DMS79 treated with DMSO at 0.1 percent for 48 hours (cell line): Measurements from ENCODE around the gene WDR18.
"Not testable (repeated sequence)": the region's sequence is repeated elsewhere in the genome, so short reads cannot be mapped to it uniquely, and the experiment has no call there.

Experiments used
- DNase-seq: peaks from one replicate; lab custom pipeline; 2025; lab: John Stamatoyannopoulos, UW

Gene WDR18

DNA sequence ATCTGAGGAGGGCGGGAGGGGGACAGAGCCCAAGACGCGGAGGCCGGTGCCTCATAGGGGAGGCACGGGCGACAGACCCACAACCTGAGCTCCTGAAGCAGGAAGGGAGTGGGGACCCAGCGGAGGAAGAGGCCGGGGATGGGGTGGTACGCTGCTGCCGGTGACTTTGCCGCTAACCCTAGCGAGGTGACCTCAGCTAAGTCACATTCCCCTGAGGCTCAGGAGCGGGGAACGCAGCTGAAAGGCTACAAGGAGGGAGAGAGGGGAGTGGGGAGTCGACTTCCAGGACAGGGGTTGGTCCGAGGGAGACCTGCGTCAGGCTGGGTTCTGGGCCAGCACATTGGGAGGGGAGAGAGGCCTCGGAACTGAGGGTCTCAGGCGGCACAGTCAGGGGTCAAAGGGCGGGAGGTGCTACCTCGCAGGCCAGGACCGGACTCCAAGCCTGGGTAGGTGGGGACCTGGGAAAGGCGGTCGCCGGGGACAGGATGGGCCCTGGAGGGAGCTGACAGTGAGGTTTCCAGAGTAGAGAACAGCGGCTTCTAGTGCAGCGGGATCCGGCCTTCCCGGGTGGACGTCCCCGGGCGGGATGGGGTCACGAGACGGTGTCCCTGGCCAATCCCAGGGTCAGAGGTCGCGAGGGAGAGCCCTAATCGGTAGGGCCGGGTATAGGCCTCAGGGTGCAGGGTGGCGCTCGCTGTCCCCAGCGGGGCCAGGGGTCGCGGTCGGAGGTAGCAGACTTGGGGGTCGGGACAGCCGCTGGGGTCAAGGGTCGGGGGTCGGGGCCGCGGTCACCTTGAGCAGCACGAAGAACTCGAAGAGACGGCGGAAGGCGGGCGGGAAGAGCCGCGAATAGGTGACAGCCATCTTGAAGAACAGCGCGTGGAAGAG is 36.1 kb downstream of the WDR18 start:
- no peak for DNase-seq

DNA sequence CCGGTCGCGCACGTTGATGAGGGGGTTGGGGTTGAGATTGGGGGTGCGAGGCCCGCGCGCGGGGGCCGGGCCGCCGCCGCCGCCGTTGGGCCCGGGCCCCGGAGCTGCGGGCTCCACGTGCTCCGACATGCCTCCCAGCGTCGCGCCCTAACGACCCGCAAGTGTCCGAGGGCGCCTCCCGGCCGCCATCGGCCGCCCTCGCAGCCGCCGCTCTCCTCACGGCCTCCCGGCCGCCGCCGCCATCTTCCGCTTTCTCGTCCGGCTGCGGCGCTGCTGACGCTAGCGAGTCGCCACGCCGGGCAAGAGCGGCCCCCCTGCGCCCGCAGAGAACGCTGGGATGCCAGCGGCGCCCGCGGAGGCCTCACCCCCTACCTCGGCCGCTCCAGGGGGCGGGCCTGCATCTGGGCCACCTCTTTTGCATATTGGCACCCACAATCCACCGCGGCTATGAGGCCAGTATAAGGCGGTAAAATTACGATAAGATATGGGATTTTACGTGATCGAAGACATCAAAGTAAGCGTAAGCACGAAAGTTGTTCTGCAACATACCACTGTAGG is 36.8 kb downstream of the WDR18 start, which contains the start of gene TMEM259:
Gene TMEM259 (minus strand): TSS at position 256 of the 558 bp plus-strand sequence. CDS start 127 bp downstream, at position 129.
- peak; percentile 95 for DNase-seq

- not testable (repeated sequence) for DNase-seq
These were observed 39.7 kb downstream of the WDR18 start for GRCh38 chr19:1023883-1024188.

DNA sequence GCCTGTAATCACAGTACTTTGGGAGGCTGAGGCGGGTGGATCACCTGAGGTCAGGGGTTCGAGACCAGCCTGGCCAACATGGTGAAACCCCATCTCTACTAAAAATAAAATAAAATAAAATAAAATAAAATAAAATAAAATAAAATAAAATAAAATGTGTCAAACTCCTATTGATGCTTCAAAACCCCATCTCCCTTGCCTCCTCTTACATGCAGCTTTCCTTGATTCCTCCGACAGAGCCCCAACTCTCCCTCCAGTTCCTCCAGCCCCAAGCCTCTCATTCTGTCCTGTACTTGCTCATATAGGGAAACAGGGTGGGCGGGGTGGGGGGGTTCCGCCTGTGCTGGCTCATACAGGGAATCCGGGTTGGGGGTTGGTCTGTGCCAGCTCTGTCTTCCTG is 40.9 kb downstream of the WDR18 start:
- not testable (repeated sequence) for DNase-seq

GRCh38 chr19:1025960-1026782 is 42.0 kb downstream of the WDR18 start, which contains the start of gene CNN2:
Gene CNN2, plus strand, starts transcription at chr19:1026608. Its CDS starts 54 bp downstream, at chr19:1026662.
- DNase-seq = no peak

- no peak for DNase-seq
These were observed 42.9 kb downstream of the WDR18 start for GRCh38 chr19:1026783-1027649.

GRCh38 chr19:1027650-1028061 is 43.5 kb downstream of the WDR18 start:
- no peak for DNase-seq

DNA sequence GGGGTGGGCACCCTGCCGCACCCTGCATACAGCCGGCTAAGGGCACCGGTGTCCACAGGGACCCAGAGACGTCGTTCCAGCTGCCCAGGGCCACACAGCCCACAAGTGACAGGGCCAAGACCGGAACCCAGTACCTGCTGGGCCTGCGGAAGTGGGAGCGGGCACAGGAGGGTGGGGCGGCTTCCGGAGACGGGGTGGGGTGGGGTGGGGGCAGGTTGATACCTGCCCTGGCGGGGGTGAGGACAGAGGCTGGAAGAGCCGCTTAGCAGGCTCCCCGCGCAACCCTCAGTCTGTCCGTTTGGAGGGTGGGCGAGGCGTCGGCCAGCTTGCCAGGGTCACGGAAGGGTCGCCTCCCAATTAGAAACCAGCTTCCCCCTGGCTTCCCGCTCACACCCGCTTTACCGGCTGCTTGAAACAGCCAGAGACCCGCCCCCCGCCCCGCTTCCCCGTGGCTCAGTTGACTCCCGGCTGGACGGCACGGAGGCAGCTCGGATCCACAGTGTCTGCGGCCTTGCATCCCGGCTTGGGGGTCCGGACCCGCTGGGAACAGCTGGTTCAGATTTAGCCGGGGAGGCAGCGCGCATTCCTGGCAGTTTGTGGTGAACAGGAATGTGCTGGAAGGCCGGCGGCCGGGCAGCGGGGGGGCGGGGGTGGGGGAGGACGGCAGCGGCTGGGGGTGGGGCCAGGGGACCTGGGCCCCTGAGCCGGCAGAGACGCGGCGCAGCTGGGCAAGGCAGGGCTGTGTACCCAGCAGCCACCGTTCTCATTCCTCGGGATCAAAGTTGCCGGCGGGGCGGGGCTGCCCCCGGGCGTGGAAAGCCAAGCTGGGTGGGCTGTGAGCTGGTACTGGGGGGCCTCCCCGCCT is 44.1 kb downstream of the WDR18 start:
- no peak for DNase-seq

DNA sequence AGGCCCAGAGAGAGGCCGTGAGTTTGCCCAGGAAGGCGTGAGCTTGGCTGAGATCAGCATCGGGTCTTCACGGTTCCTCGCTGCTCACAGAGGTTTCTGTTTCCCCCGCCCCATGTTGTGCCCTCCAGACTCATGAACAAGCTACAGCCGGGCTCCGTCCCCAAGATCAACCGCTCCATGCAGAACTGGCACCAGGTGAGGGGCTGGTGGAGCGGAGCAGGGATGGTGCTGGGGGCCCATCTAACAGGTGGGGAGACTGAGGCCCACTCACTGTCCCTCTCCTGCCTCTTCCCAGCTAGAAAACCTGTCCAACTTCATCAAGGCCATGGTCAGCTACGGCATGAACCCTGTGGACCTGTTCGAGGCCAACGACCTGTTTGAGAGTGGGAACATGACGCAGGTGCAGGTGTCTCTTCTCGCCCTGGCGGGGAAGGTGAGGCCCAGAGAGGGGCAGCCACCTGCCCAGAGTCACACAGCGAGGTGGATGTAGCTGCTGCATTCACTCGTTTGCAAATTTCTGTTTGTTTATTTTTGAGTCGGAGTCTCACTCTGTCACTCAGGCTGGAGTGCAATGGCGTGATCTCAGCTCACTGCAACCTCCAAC is 48.2 kb downstream of the WDR18 start:
- no peak for DNase-seq

- DNase-seq = no peak
These were observed 52.0 kb downstream of the WDR18 start for GRCh38 chr19:1035998-1036621.

- no peak for DNase-seq
These were observed 53.5 kb downstream of the WDR18 start for GRCh38 chr19:1037621-1038064.

- DNase-seq = no peak
These were observed 55.0 kb downstream of the WDR18 start for GRCh38 chr19:1038978-1039645.

- peak; percentile 98 for DNase-seq
These were observed 55.7 kb downstream of the WDR18 start, which contains the start of gene ABCA7 for GRCh38 chr19:1039646-1040475. Gene ABCA7, plus strand, starts transcription at chr19:1040107. Its CDS starts 1,255 bp downstream, at chr19:1041362.

DNA sequence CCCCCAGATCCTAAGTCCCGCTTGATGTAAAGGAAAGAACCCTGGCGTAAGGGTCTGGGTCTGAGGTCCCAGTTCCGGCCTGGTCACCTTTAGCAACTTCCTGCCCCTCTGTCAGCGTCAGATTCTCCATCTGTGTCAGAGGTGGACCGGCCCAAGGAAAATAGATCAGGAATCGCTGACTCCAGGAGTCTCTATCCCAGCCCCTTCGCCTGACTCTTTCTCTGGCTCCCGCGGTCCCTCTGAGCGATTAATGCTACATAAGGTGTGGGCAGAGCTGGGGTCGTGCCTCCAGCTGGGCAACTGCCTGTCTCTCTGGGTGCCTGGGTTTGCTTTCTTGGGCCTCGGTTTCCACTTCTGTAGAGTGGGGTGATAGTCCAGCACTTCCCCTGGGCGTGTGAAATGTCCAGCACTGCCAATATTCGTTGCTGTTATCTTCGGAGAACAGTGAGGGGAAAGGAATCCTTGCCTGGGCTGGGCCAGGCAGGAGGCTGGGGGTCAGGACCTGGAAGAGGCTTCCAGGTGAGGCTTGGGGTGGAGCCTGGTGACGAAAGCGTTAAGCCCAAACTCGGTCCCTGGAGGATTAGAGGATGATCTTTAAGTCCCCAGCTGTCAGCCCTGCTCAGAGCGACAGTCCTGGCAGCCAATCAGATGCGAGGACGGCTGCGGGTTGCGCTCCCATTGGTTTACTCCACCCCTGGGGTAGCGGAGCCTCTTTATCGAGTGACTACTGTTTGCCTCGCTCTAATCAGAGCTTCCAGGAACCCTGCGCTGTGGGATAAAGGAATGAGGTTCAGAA is 56.5 kb downstream of the WDR18 start:
- peak; percentile 78 for DNase-seq

GRCh38 chr19:1041272-1041834 is 57.2 kb downstream of the WDR18 start:
- DNase-seq = no peak

GRCh38 chr19:1041835-1042685 is 57.9 kb downstream of the WDR18 start:
- peak; percentile 51 for DNase-seq
